ENCODE measurements around the gene CXCL13.

DNA sequence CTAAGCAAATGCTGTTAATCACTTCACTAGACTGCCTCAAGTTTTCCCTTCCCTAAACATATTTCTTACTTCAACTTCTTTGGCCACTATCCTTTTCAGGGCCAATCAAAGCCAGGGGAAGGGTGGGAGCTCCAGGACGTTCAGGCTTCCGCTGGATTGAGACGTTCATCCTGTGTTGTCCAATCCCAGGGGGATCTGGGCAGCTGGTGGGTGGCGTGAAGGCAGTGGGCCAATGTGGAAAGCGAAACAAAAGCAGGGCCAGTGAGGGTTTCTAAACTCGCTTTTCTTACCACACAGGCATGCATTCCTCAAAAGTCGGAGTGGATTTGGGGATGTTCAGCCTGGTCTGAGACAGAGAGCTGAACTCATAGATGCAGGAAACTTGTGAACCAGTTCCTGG lies 7.6 kb downstream of the CXCL13 start:
- TF ChIP-seq, protein P1, sequence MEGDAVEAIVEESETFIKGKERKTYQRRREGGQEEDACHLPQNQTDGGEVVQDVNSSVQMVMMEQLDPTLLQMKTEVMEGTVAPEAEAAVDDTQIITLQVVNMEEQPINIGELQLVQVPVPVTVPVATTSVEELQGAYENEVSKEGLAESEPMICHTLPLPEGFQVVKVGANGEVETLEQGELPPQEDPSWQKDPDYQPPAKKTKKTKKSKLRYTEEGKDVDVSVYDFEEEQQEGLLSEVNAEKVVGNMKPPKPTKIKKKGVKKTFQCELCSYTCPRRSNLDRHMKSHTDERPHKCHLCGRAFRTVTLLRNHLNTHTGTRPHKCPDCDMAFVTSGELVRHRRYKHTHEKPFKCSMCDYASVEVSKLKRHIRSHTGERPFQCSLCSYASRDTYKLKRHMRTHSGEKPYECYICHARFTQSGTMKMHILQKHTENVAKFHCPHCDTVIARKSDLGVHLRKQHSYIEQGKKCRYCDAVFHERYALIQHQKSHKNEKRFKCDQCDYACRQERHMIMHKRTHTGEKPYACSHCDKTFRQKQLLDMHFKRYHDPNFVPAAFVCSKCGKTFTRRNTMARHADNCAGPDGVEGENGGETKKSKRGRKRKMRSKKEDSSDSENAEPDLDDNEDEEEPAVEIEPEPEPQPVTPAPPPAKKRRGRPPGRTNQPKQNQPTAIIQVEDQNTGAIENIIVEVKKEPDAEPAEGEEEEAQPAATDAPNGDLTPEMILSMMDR (IDR thresholded peaks at IDR 0.05), result no peak
- no peak for TF ChIP-seq POLR2A (IDR thresholded peaks at IDR 0.05)

Measured in esophagus squamous epithelium (tissue), 4 donors.